Right lobe of liver (tissue), 6 donors: Measurements from ENCODE around the gene CEACAM18. TPM values are rescaled to one million over a fixed set of nuclear protein-coding genes. Genes with fewer than 3 reads are reported as not detected.

ENCODE experiments used
- ATAC-seq, 4 donors: fragments of 200-7000 bp; cut with Tn5 transposase; one replicate each; pipeline ENCODE4 v1.9.1; 2020; ENCODE audit warnings: mild to moderate bottlenecking in 4 of 4, moderate library complexity in 4 of 4
- DNase-seq, 3 donors: peaks; one replicate each; pipeline ENCODE4 v3.0.0-alpha.2; 2020
- H3K27ac ChIP-seq, 3 donors: fragments of 200-600 bp; one replicate each; pipeline ENCODE4 v1.8.0; 2022
- H3K27me3 ChIP-seq, 2 donors: fragments of 200-600 bp; one replicate each; pipeline ENCODE4 v1.8.0; 2022
- H3K36me3 ChIP-seq, 4 donors: fragments of 200-600 bp; sonication (generic) in 1 of 4; one replicate each; pipeline versions ENCODE4 v1.5.1 to v1.8.0; 2017 to 2022; ENCODE audit warnings: control low read depth in 1 of 4
- H3K4me1 ChIP-seq, 4 donors: fragments of 200-600 bp; sonication (generic) in 1 of 4; one replicate each; pipeline versions ENCODE4 v1.5.1 to v1.8.0; 2017 to 2022; ENCODE audit warnings: control low read depth in 1 of 4
- H3K4me3 ChIP-seq, 3 donors: fragments of 200-600 bp; one replicate each; pipeline ENCODE4 v1.8.0; 2022
- H3K9me3 ChIP-seq, 4 donors: fragments of 200-600 bp; sonication (generic) in 1 of 4; one replicate each; pipeline versions ENCODE4 v1.5.1 to v1.8.0; 2017 to 2022; ENCODE audit warnings: control low read depth in 1 of 4
- POLR2A ChIP-seq: fragments of 450-650 bp; IDR thresholded peaks from one replicate; pipeline ENCODE4 v1.6.1; 2017; ENCODE audit warnings: antibody characterized with exemption, mild to moderate bottlenecking
- WGBS: methylation state at CpG from one replicate; pipeline ENCODE4 v1.1.6; 2018; ENCODE audit warnings: low coverage, low lambda C conversion rate; ENCODE audit not compliant: insufficient coverage; ENCODE audit errors: missing lambda C conversion rate; 5-methylcytosine and 5-hydroxymethylcytosine counted together
- intact Hi-C, 2 donors: fragments of 100-400 bp; cut with DNase I; formaldehyde crosslinking; loops; one replicate each; pipeline versions ENCODE4 v1.11.2 to v1.14.1; 2022
- total RNA-seq, 6 experiments: library from RNA; depleted of rRNA in 2 of 6; stranded (reverse); fragments of >200 nt in 2 of 6; fragmentation: NEBNext Ultra II Directional in 3 of 6; extraction: Animal tissue kit (Norgen Biotek cat#: 25700) in 3 of 6; gene quantifications; one replicate each; pipeline versions ENCODE4 v1.1.0 to v1.2.4, GENCODE V29; 2016 to 2023
- TF ChIP-seq, protein P1 (sequence below), 4 donors: fragments of 200-600 bp in 3 of 4; fragments of 450-650 bp in 1 of 4; IDR thresholded peaks; one replicate each; pipeline versions ENCODE4 v1.5.1 to v1.8.0; 2016 to 2022; ENCODE audit warnings: antibody characterized with exemption in 4 of 4, mild to moderate bottlenecking in 2 of 4
- donor health status: DM: no; HTN: yes; CAD: no.
- donor health status: DM: no; HTN: no; CAD: no.
- donor health status: DM: no; HTN: no; CAD: no.
- donor health status: DM: no; HTN: yes; CAD: no.
- donor health status: DM: no; HTN: yes; CAD: no.

Gene CEACAM18
- total RNA-seq, 6 experiments from 2014 or later, result not detected

DNA sequence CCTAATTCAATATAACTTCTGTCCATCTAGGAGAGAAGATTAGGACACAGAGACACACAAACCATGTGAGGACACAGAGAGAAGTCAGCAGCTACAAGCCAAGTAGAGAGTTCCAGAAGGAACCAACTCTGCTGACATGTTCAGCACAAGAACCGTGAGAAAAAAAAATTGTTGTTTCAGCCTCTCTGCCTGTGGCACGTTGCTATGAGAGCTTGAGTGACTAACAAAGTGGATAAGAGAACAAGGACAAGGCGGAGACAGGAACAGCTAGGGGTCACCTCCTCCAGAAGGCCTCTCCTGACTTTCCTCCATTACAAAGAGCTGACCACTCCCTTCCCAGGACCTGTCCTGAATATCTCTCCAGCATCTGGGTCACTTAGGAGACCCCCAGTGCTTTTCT lies 28.9 kb downstream of the CEACAM18 start:
- no peaks in the 10 kb centered on the region for H3K27me3 ChIP-seq
- no peak overlapping the region for H3K4me3 ChIP-seq
- no peaks in the 10 kb centered on the region for H3K4me1 ChIP-seq
- intact Hi-C loops, result no loop called here
- no peak overlapping the region for H3K27ac ChIP-seq
- WGBS, result 13% methylated on average over 3 of the region's 3 CpGs
- H3K36me3 ChIP-seq, result no peaks in the 10 kb centered on the region
- TF ChIP-seq POLR2A, result no peak
- TF ChIP-seq, protein P1, sequence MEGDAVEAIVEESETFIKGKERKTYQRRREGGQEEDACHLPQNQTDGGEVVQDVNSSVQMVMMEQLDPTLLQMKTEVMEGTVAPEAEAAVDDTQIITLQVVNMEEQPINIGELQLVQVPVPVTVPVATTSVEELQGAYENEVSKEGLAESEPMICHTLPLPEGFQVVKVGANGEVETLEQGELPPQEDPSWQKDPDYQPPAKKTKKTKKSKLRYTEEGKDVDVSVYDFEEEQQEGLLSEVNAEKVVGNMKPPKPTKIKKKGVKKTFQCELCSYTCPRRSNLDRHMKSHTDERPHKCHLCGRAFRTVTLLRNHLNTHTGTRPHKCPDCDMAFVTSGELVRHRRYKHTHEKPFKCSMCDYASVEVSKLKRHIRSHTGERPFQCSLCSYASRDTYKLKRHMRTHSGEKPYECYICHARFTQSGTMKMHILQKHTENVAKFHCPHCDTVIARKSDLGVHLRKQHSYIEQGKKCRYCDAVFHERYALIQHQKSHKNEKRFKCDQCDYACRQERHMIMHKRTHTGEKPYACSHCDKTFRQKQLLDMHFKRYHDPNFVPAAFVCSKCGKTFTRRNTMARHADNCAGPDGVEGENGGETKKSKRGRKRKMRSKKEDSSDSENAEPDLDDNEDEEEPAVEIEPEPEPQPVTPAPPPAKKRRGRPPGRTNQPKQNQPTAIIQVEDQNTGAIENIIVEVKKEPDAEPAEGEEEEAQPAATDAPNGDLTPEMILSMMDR (IDR thresholded peaks at IDR 0.05), result no peak
- ATAC-seq (peak; percentile 31 to 70 (median 49)), DNase-seq (no peak)
- no peaks in the 10 kb centered on the region for H3K9me3 ChIP-seq

- H3K4me3 ChIP-seq, result no peak overlapping the region
- DNase-seq, result no peak
- WGBS, result 39% methylated on average over 6 of the region's 6 CpGs
- no peaks in the 10 kb centered on the region for H3K36me3 ChIP-seq
- intact Hi-C loops, result no loop called here
- ATAC-seq, result peak in 3 of 4 donors; percentile 54 to 75 (median 71)
- no peaks in the 10 kb centered on the region for H3K9me3 ChIP-seq
- no peak overlapping the region for H3K27ac ChIP-seq
- no peaks in the 10 kb centered on the region for H3K4me1 ChIP-seq
- no peaks in the 10 kb centered on the region for H3K27me3 ChIP-seq
- TF ChIP-seq, protein P1 (IDR thresholded peaks at IDR 0.05), result no peak
- no peak for TF ChIP-seq POLR2A
These were observed 29.3 kb downstream of the CEACAM18 start for GRCh38 chr19:51507640-51508058.

DNA sequence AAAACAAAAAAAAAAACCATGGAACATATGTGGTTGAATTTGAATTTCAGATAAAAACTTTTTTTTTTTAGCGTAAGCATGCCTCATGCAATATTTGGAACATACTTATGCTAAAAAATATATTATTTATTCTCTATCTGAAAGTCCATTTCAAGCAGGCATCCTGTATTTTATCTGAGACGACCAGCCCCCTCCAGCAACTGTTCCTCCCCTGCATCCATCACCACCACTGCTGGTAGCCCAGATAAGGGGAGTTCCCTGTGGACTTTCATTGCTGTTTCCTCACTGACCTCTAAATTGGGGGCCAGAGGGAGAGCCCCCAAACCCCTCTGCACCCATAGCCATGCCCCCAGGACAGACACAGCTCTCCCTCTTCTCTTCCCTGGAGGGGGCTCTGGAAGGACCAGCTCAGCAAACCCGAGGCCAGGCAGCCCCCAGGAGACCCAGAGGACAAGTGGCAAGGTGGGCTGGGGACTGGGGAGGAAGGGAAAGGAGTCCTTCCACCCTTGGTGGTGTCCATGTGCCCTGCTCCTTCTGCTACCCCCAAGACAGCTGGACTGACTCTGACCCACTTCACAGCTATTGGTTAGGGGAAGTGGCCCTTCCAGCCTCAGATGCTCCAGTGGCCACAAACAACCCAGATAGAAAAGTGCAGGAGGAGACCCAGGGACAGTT lies 29.9 kb downstream of the CEACAM18 start:
- TF ChIP-seq POLR2A, result no peak
- TF ChIP-seq, protein P1 (IDR thresholded peaks at IDR 0.05), result no peak

GRCh38 chr19:51509823-51510660 lies 31.7 kb downstream of the CEACAM18 start:
- intact Hi-C loops, result no loop called here
- no peaks in the 10 kb centered on the region for H3K27me3 ChIP-seq
- H3K9me3 ChIP-seq, result no peaks in the 10 kb centered on the region
- no peak for ATAC-seq
- no peaks in the 10 kb centered on the region for H3K36me3 ChIP-seq
- no peaks in the 10 kb centered on the region for H3K4me1 ChIP-seq
- no peak for DNase-seq
- no peak overlapping the region for H3K27ac ChIP-seq
- no peak overlapping the region for H3K4me3 ChIP-seq
- TF ChIP-seq, protein P1 (IDR thresholded peaks at IDR 0.05), result no peak
- no peak for TF ChIP-seq POLR2A
- WGBS, result 23% methylated on average over 5 of the region's 7 CpGs

More for the DNA sequence above, 29.9 kb downstream of the CEACAM18 start:
- 15% methylated on average over 2 of the region's 3 CpGs for WGBS
- ATAC-seq (peak in 2 of 4 donors; percentile 8 to 25), DNase-seq (no peak)
- intact Hi-C loops, result no loop called here
- Histone ChIP-seq H3K4me1 (no peaks in the 10 kb centered on the region), H3K4me3 (no peak overlapping the region), H3K27ac (no peak overlapping the region), H3K9me3 (no peaks in the 10 kb centered on the region), H3K36me3 (no peaks in the 10 kb centered on the region), H3K27me3 (no peaks in the 10 kb centered on the region)
